Measurements from ENCODE around the gene GDI2. TPM values are rescaled to one million over a fixed set of nuclear protein-coding genes. Genes with fewer than 3 reads are reported as not detected.

The GDI2 gene
- total RNA-seq, 1 experiment from 2014 or later, result 321 TPM

- ATAC-seq (no peak), DNase-seq (ENCODE audit: low spot score) (no peak)
- Mint-ChIP-seq H3K4me1 (no peaks in the 10 kb centered on the region), H3K36me3 (no peaks in the 10 kb centered on the region), H3K27me3 (ENCODE audit: low read depth) (no peaks in the 10 kb centered on the region), H3K27ac (no peak overlapping the region), H3K4me3 (no peak overlapping the region), H3K9me3 (no peaks in the 10 kb centered on the region)
- TF ChIP-seq ZBTB21 (CRISPR knock-in tag; IDR thresholded peaks at IDR 0.05; ENCODE audit: borderline replicate concordance) (no peak), TCF7 (CRISPR knock-in tag; IDR thresholded peaks at IDR 0.05; ENCODE audit: low read depth) (no peak), FOXK1 (CRISPR knock-in tag; IDR thresholded peaks at IDR 0.05) (no peak), NR3C1 (CRISPR knock-in tag; conservative IDR thresholded peaks at IDR 0.05; ENCODE audit: low read depth) (no peak), EMX1 (CRISPR knock-in tag; IDR thresholded peaks at IDR 0.05) (no peak), RELA (CRISPR knock-in tag; IDR thresholded peaks at IDR 0.05; ENCODE audit: borderline replicate concordance) (no peak), TP53 (CRISPR knock-in tag; IDR thresholded peaks at IDR 0.05) (no peak)
- TF ChIP-seq, protein P1, sequence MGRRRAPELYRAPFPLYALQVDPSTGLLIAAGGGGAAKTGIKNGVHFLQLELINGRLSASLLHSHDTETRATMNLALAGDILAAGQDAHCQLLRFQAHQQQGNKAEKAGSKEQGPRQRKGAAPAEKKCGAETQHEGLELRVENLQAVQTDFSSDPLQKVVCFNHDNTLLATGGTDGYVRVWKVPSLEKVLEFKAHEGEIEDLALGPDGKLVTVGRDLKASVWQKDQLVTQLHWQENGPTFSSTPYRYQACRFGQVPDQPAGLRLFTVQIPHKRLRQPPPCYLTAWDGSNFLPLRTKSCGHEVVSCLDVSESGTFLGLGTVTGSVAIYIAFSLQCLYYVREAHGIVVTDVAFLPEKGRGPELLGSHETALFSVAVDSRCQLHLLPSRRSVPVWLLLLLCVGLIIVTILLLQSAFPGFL (CRISPR knock-in tag; IDR thresholded peaks at IDR 0.05; ENCODE audit: borderline replicate concordance), result no peak
- TF ChIP-seq, protein P2, sequence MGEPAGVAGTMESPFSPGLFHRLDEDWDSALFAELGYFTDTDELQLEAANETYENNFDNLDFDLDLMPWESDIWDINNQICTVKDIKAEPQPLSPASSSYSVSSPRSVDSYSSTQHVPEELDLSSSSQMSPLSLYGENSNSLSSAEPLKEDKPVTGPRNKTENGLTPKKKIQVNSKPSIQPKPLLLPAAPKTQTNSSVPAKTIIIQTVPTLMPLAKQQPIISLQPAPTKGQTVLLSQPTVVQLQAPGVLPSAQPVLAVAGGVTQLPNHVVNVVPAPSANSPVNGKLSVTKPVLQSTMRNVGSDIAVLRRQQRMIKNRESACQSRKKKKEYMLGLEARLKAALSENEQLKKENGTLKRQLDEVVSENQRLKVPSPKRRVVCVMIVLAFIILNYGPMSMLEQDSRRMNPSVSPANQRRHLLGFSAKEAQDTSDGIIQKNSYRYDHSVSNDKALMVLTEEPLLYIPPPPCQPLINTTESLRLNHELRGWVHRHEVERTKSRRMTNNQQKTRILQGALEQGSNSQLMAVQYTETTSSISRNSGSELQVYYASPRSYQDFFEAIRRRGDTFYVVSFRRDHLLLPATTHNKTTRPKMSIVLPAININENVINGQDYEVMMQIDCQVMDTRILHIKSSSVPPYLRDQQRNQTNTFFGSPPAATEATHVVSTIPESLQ (CRISPR knock-in tag; IDR thresholded peaks at IDR 0.05), result no peak
- TF ChIP-seq, protein P3, sequence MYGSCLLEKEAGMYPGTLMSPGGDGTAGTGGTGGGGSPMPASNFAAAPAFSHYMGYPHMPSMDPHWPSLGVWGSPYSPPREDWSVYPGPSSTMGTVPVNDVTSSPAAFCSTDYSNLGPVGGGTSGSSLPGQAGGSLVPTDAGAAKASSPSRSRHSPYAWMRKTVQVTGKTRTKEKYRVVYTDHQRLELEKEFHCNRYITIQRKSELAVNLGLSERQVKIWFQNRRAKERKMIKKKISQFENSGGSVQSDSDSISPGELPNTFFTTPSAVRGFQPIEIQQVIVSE (CRISPR knock-in tag; IDR thresholded peaks at IDR 0.05; ENCODE audit: borderline replicate concordance), result no peak
- CTCF ChIA-PET, result interaction anchor here (0.8 kb wide), 1 partner anchor 20 kb away, joined by 3 read pairs; no protein-coding TSS in a partner anchor
- POLR2A ChIA-PET, result interaction anchor here (0.6 kb wide), 1 partner anchor 72 kb away, joined by 3 read pairs; no protein-coding TSS in a partner anchor
These were observed 17.6 kb upstream of the GDI2 start for GRCh38 chr10:5830629-5831445.

DNA sequence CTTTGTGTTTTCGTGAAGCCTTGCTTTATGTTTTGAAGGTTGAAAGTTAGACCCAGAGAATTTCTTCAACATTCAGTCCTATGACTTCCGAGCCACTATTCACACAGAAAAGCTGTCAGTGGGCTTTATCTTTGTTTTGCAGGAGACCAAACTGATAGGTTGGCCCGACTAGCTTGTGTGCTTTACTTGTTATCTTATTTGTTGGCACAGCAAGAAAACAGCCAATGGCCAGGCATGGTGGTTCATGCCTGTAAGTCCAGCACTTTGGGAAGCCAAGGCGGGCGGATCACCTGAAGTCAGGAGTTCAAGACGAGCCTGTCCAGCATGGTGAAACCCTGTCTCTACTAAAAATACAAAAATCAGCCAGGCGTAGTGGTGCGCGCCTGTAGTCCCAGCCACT lies 16.0 kb upstream of the GDI2 start:
- ChIA-PET POLR2A (no interaction called here), CTCF (no interaction called here)
- Mint-ChIP-seq H3K9me3 (no peaks in the 10 kb centered on the region), H3K4me3 (no peak overlapping the region), H3K4me1 (no peaks in the 10 kb centered on the region), H3K27ac (no peak overlapping the region), H3K36me3 (no peaks in the 10 kb centered on the region), H3K27me3 (ENCODE audit: low read depth) (no peaks in the 10 kb centered on the region)
- ATAC-seq (no peak), DNase-seq (ENCODE audit: low spot score) (no peak)
- no peak for TF ChIP-seq OVOL2 (CRISPR knock-in tag; IDR thresholded peaks at IDR 0.05; ENCODE audit: borderline replicate concordance)
- TF ChIP-seq FOXP4 (CRISPR knock-in tag; IDR thresholded peaks at IDR 0.05), result no peak
- TF ChIP-seq, protein P4, sequence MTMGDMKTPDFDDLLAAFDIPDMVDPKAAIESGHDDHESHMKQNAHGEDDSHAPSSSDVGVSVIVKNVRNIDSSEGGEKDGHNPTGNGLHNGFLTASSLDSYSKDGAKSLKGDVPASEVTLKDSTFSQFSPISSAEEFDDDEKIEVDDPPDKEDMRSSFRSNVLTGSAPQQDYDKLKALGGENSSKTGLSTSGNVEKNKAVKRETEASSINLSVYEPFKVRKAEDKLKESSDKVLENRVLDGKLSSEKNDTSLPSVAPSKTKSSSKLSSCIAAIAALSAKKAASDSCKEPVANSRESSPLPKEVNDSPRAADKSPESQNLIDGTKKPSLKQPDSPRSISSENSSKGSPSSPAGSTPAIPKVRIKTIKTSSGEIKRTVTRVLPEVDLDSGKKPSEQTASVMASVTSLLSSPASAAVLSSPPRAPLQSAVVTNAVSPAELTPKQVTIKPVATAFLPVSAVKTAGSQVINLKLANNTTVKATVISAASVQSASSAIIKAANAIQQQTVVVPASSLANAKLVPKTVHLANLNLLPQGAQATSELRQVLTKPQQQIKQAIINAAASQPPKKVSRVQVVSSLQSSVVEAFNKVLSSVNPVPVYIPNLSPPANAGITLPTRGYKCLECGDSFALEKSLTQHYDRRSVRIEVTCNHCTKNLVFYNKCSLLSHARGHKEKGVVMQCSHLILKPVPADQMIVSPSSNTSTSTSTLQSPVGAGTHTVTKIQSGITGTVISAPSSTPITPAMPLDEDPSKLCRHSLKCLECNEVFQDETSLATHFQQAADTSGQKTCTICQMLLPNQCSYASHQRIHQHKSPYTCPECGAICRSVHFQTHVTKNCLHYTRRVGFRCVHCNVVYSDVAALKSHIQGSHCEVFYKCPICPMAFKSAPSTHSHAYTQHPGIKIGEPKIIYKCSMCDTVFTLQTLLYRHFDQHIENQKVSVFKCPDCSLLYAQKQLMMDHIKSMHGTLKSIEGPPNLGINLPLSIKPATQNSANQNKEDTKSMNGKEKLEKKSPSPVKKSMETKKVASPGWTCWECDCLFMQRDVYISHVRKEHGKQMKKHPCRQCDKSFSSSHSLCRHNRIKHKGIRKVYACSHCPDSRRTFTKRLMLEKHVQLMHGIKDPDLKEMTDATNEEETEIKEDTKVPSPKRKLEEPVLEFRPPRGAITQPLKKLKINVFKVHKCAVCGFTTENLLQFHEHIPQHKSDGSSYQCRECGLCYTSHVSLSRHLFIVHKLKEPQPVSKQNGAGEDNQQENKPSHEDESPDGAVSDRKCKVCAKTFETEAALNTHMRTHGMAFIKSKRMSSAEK (CRISPR knock-in tag; IDR thresholded peaks at IDR 0.05; ENCODE audit: borderline replicate concordance), result no peak
- TF ChIP-seq NFE2L1 (CRISPR knock-in tag; IDR thresholded peaks at IDR 0.05), result no peak
- TF ChIP-seq ZNF425 (CRISPR knock-in tag; conservative IDR thresholded peaks at IDR 0.05), result no peak
- no peak for TF ChIP-seq TEAD4 (CRISPR knock-in tag; IDR thresholded peaks at IDR 0.05)
- TF ChIP-seq CREB1 (CRISPR knock-in tag; IDR thresholded peaks at IDR 0.05), result no peak
- no peak for TF ChIP-seq ZNF219 (CRISPR knock-in tag; IDR thresholded peaks at IDR 0.05; ENCODE audit: borderline replicate concordance)
- no peak for TF ChIP-seq ZBTB21 (CRISPR knock-in tag; IDR thresholded peaks at IDR 0.05; ENCODE audit: borderline replicate concordance)
- TF ChIP-seq PRRX2 (CRISPR knock-in tag; IDR thresholded peaks at IDR 0.05), result no peak
- TF ChIP-seq ERG (CRISPR knock-in tag; IDR thresholded peaks at IDR 0.05), result no peak
- no peak for TF ChIP-seq FOXK1 (CRISPR knock-in tag; IDR thresholded peaks at IDR 0.05)
